Measurements from ENCODE around the gene PHETA2.
"Not testable (repeated sequence)": the region's sequence is repeated elsewhere in the genome, so short reads cannot be mapped to it uniquely, and the experiment has no call there.

PHETA2 gene

GRCh38 chr22:42111798-42112197, 37.8 kb downstream of the PHETA2 start:
- DNase-seq: no peak

- not testable (repeated sequence) for DNase-seq
Measured at GRCh38 chr22:42112793-42113192, 38.7 kb downstream of the PHETA2 start.

- DNase-seq: no peak
Measured at GRCh38 chr22:42114721-42115120, 40.7 kb downstream of the PHETA2 start.

- DNase-seq: not testable (repeated sequence)
Measured at GRCh38 chr22:42115420-42115830, 41.4 kb downstream of the PHETA2 start.

GRCh38 chr22:42116848-42117424, 42.9 kb downstream of the PHETA2 start:
- no peak for DNase-seq

- DNase-seq: peak; percentile 41 to 46
Measured at GRCh38 chr22:42120231-42121021, 46.4 kb downstream of the PHETA2 start.

GRCh38 chr22:42123529-42123928, 49.5 kb downstream of the PHETA2 start:
- DNase-seq: not testable (repeated sequence)

GRCh38 chr22:42127606-42128005, 53.6 kb downstream of the PHETA2 start:
- DNase-seq: no peak

GRCh38 chr22:42128007-42128406, 54.0 kb downstream of the PHETA2 start:
- DNase-seq: not testable (repeated sequence)

Data from stimulated activated CD4-positive, alpha-beta T cell treated with anti-CD3 and anti-CD28 coated beads, Interleukin-2, amount 100 ng/mL, for 24 hours (primary cell).